ENCODE data around the gene RAB3GAP2. TPM values are rescaled to one million over a fixed set of nuclear protein-coding genes. Genes with fewer than 3 reads are reported as not detected.
A peak's percentile ranks its signal among the peaks of the same experiment; 100 is the strongest.
"Not testable (repeated sequence)": the region's sequence is repeated elsewhere in the genome, so short reads cannot be mapped to it uniquely, and the experiment has no call there.

Gene RAB3GAP2
- 15.7 TPM for polyA plus RNA-seq (2013, experiment 1 of 2; ENCODE audit: insufficient read length)
- polyA plus RNA-seq (2013, experiment 2 of 2; ENCODE audit: insufficient read length), result 15.9 TPM

GRCh38 chr1:220272047-220272840 is at the start of gene RAB3GAP2:
Gene RAB3GAP2 (minus strand): TSS chr1:220272453. CDS start chr1:220272337, 116 bp downstream.
- DNase-seq, result peak; percentile 90

GRCh38 chr1:220321758-220322157 is 49.5 kb upstream of the RAB3GAP2 start:
- DNase-seq, result no peak

GRCh38 chr1:220320709-220321108 is 48.5 kb upstream of the RAB3GAP2 start:
- DNase-seq, result no peak

GRCh38 chr1:220318673-220319072 is 46.4 kb upstream of the RAB3GAP2 start:
- no peak for DNase-seq

GRCh38 chr1:220317161-220317560 is 44.9 kb upstream of the RAB3GAP2 start:
- no peak for DNase-seq

GRCh38 chr1:220316305-220316704 is 44.1 kb upstream of the RAB3GAP2 start:
- no peak for DNase-seq

- DNase-seq, result no peak
These were observed 43.0 kb upstream of the RAB3GAP2 start for GRCh38 chr1:220315070-220315839.

- no peak for DNase-seq
These were observed 41.3 kb upstream of the RAB3GAP2 start for GRCh38 chr1:220313576-220313975.

GRCh38 chr1:220310147-220310546 is 37.9 kb upstream of the RAB3GAP2 start:
- not testable (repeated sequence) for DNase-seq

- DNase-seq, result peak; percentile 24
These were observed 35.4 kb upstream of the RAB3GAP2 start for GRCh38 chr1:220307607-220308006.

GRCh38 chr1:220306339-220306738 is 34.1 kb upstream of the RAB3GAP2 start:
- no peak for DNase-seq

GRCh38 chr1:220303871-220304270 is 31.6 kb upstream of the RAB3GAP2 start:
- DNase-seq, result no peak

GRCh38 chr1:220301630-220302029 is 29.4 kb upstream of the RAB3GAP2 start:
- DNase-seq, result no peak

- DNase-seq, result peak; percentile 90
These were observed 28.3 kb upstream of the RAB3GAP2 start for GRCh38 chr1:220300442-220301121.

GRCh38 chr1:220299337-220299736 is 27.1 kb upstream of the RAB3GAP2 start:
- DNase-seq, result no peak

GRCh38 chr1:220298470-220299205 is 26.4 kb upstream of the RAB3GAP2 start:
- DNase-seq, result no peak

- no peak for DNase-seq
These were observed 24.7 kb upstream of the RAB3GAP2 start for GRCh38 chr1:220296981-220297380.

GRCh38 chr1:220294846-220295301 is 22.6 kb upstream of the RAB3GAP2 start:
- DNase-seq, result peak; percentile 53

GRCh38 chr1:220291580-220291979 is 19.3 kb upstream of the RAB3GAP2 start:
- no peak for DNase-seq

GRCh38 chr1:220290140-220290761 is 18.0 kb upstream of the RAB3GAP2 start:
- no peak for DNase-seq

- DNase-seq, result no peak
These were observed 14.9 kb upstream of the RAB3GAP2 start for GRCh38 chr1:220287129-220287528.

GRCh38 chr1:220283625-220284024 is 11.4 kb upstream of the RAB3GAP2 start:
- DNase-seq, result no peak

All from fibroblast of skin of back (primary cell).